B cell (primary cell): ENCODE results near the gene TBC1D2B. TPM values are rescaled to one million over a fixed set of nuclear protein-coding genes. Genes with fewer than 3 reads are reported as not detected.

Experiments used
- ATAC-seq: fragments of 200-7000 bp; cut with Tn5 transposase; one replicate; pipeline ENCODE4 v1.10.0; 2021; ENCODE audit warnings: low read depth, mild to moderate bottlenecking, moderate number of reproducible peaks, moderate library complexity
- CTCF ChIA-PET: fragments of 350-600 bp; sonication (Branson Sonifier 250); formaldehyde crosslinking; loops from one replicate; lab custom pipeline; 2021; ENCODE audit warnings: antibody characterized with exemption, inconsistent platforms; lab: Charles Lee
- POLR2A ChIA-PET: fragments of 350-600 bp; sonication (Branson Sonifier 250); formaldehyde crosslinking; loops from one replicate; lab custom pipeline; 2021; ENCODE audit warnings: antibody characterized with exemption; lab: Charles Lee
- DNase-seq: peaks from one replicate; pipeline ENCODE4 v3.0.0; 2013
- H2AFZ ChIP-seq: 2 replicates; pipeline ENCODE4 v1.6.1; 2012; ENCODE audit warnings: mild to moderate bottlenecking, low read depth, low read length; ENCODE audit not compliant: insufficient read depth, poor library complexity, severe bottlenecking
- H3K27ac ChIP-seq, 2 donors: 1 replicate in 1 of 2; 2 replicates in 1 of 2; pipeline ENCODE4 v1.5.1; 2012 to 2013; ENCODE audit warnings: low read length in 2 of 2, mild to moderate bottlenecking in 2 of 2, moderate library complexity in 1 of 2
- H3K27me3 ChIP-seq, 4 experiments: fragments of 200-600 bp in 1 of 4; sonication (generic) in 1 of 4; replicated peaks in 1 of 4; 1 replicate in 2 of 4; 2 replicates in 2 of 4; pipeline versions ENCODE4 v1.6.1 to v1.7.0; 2013 to 2016; ENCODE audit warnings: low read length in 3 of 4, mild to moderate bottlenecking in 2 of 4, mixed read lengths in 1 of 4, moderate library complexity in 1 of 4; ENCODE audit not compliant: insufficient read depth in 4 of 4, control insufficient read depth in 3 of 4; ENCODE audit errors: control extremely low read depth in 1 of 4
- H3K36me3 ChIP-seq, 2 experiments: replicated peaks in 1 of 2; 1 replicate in 1 of 2; 2 replicates in 1 of 2; pipeline versions ENCODE4 v1.6.1 to v1.7.1; 2013; ENCODE audit warnings: low read length in 1 of 2; ENCODE audit not compliant: insufficient read depth in 2 of 2, control insufficient read depth in 1 of 2; ENCODE audit errors: control extremely low read depth in 1 of 2, extremely low read depth in 1 of 2
- H3K4me1 ChIP-seq, 2 donors: fragments of 200-600 bp in 1 of 2; sonication (generic) in 1 of 2; 1 replicate in 1 of 2; 2 replicates in 1 of 2; pipeline versions ENCODE4 v1.5.1 to v1.6.1; 2013 to 2017; ENCODE audit warnings: low read length in 2 of 2; ENCODE audit not compliant: control insufficient read depth in 2 of 2, insufficient read depth in 2 of 2
- H3K4me2 ChIP-seq: replicated peaks from 2 replicates; pipeline ENCODE3; 2012; ENCODE audit warnings: mild to moderate bottlenecking, low read depth, low read length; ENCODE audit not compliant: poor library complexity, severe bottlenecking
- H3K4me3 ChIP-seq, 5 experiments: fragments of 200-600 bp in 1 of 5; sonication (generic) in 1 of 5; 1 replicate in 3 of 5; 2 replicates in 2 of 5; pipeline versions ENCODE4 v1.5.1 to v1.7.0; 2011 to 2016; ENCODE audit warnings: low read length in 4 of 5, mild to moderate bottlenecking in 4 of 5, low read depth in 2 of 5, control low read depth in 1 of 5, moderate library complexity in 1 of 5; ENCODE audit not compliant: insufficient read depth in 1 of 5; ENCODE audit errors: control extremely low read depth in 1 of 5, extremely low read depth in 1 of 5
- H3K79me2 ChIP-seq: fragments of 200-600 bp; sonication (generic); one replicate; pipeline ENCODE4 v1.6.0; 2016; ENCODE audit warnings: low read length; ENCODE audit not compliant: control insufficient read depth, insufficient read depth
- H3K9ac ChIP-seq: fragments of 200-600 bp; sonication (generic); 2 replicates; pipeline ENCODE4 v1.6.1; 2017; ENCODE audit warnings: mild to moderate bottlenecking, low read length, moderate library complexity
- H3K9me3 ChIP-seq, 3 donors: one replicate each; pipeline versions ENCODE4 v1.6.1 to v1.7.1; 2013; ENCODE audit warnings: low read length in 2 of 3; ENCODE audit not compliant: control insufficient read depth in 2 of 3, insufficient read depth in 1 of 3; ENCODE audit errors: control extremely low read depth in 1 of 3
- H4K20me1 ChIP-seq: 2 replicates; pipeline ENCODE4 v1.6.0; 2012; ENCODE audit warnings: mild to moderate bottlenecking, low read length; ENCODE audit not compliant: insufficient read depth, control insufficient read depth, poor library complexity, severe bottlenecking
- H3K27ac Mint-ChIP-seq: one replicate; pipeline ENCODE4 v1.8.0; 2021; ENCODE audit warnings: mixed read lengths
- H3K27me3 Mint-ChIP-seq: one replicate; pipeline ENCODE4 v1.8.0; 2021; ENCODE audit warnings: mixed read lengths
- H3K4me1 Mint-ChIP-seq: one replicate; pipeline ENCODE4 v1.8.0; 2021; ENCODE audit warnings: mixed read lengths
- H3K4me3 Mint-ChIP-seq: one replicate; pipeline ENCODE4 v1.8.0; 2021; ENCODE audit warnings: mixed read lengths
- H3K9me3 Mint-ChIP-seq: one replicate; pipeline ENCODE4 v1.8.0; 2022; ENCODE audit warnings: mixed read lengths; ENCODE audit not compliant: insufficient read depth
- CTCF ChIP-seq: fragments of 200-600 bp; IDR thresholded peaks from one replicate; pipeline ENCODE4 v1.8.0; 2022; ENCODE audit warnings: antibody characterized with exemption, mild to moderate bottlenecking
- EZH2 ChIP-seq: IDR thresholded peaks from 2 replicates; pipeline ENCODE4 v1.6.1; 2012; ENCODE audit warnings: borderline replicate concordance, low read depth, mild to moderate bottlenecking, moderate library complexity, low read length; ENCODE audit not compliant: insufficient read depth, poor library complexity, severe bottlenecking
- WGBS: methylation state at CpG from one replicate; pipeline ENCODE4 v1.1.5; 2013; ENCODE audit warnings: missing lambda C conversion rate; ENCODE audit not compliant: insufficient coverage; 5-methylcytosine and 5-hydroxymethylcytosine counted together
- intact Hi-C: fragments of 100-400 bp; cut with micrococcal nuclease; formaldehyde crosslinking; loops from one replicate; pipeline ENCODE4 v1.10.0; 2022
- polyA plus RNA-seq: library from polyadenylated mRNA; depleted of rRNA; stranded (reverse); fragments of >200 nt; gene quantifications from 2 replicates; pipeline ENCODE4 v1.2.3, GENCODE V29; 2012
- total RNA-seq, 2 donors: library from RNA; stranded (reverse); fragments of 120-200 nt in 1 of 2; gene quantifications; 1 replicate in 1 of 2; 2 replicates in 1 of 2; pipeline versions ENCODE4 v1.2.3 to v1.2.4, GENCODE V29; 2013 to 2022

TBC1D2B gene
- total and polyA plus RNA-seq, 2 donors (not counting 1 experiment from before 2014, with no cell fraction given) = 8.5 to 26.1 TPM

DNA sequence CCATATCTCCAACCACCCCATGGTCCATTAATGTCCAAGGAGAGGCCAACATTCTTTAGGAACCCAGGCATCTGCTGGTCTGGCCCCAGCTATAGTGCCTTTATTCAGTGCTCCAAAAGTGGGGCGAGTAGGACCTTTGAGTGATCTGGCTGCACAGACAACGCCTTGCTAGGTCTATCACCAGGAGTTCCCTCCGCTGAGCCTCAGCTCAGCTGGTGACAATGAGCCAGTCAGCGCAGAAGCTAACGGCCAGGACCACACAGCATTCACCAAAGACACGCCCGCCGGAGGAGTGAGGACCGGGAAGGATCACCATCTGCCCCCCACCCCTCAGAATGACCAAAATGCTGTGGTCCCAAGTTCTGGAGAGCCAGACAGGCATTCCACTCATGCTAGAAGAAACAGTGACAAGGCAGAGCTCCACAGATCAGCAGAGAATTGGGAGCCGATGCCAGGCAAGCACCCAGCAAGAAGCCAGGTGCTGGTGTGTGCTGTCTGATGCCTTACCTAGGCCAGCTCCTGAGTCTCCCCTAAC lies 19.0 kb downstream of the TBC1D2B start:
- ATAC-seq (no peak), DNase-seq (no peak)
- Mint-ChIP-seq H3K27me3 (no peaks in the 10 kb centered on the region), H3K9me3 (no peaks in the 10 kb centered on the region), H3K4me1 (peaks cover 63% of the 10 kb centered on the region), H3K27ac (peak overlapping the region; percentile 60), H3K4me3 (no peak overlapping the region)
- WGBS = 90% methylated on average over 9 of the region's 10 CpGs
- Histone ChIP-seq H3K79me2 (peaks cover 78% of the 10 kb centered on the region), H3K27me3 (no peaks in the 10 kb centered on the region), H3K36me3 (no peaks in the 10 kb centered on the region), H3K4me1 (peaks cover 54 to 55% of the 10 kb centered on the region in 2 donors), H2AFZ (no peak overlapping the region), H3K4me3 (no peak overlapping the region), H3K27ac (no peak overlapping the region), H3K9me3 (no peaks in the 10 kb centered on the region), H3K9ac (no peak overlapping the region), H4K20me1 (no peaks in the 10 kb centered on the region), H3K4me2 (no peak overlapping the region)
- CTCF ChIA-PET = interaction anchor here (2.0 to 5.0 kb wide), 3 partner anchors 8 to 50 kb away, joined by 5 to 19 read pairs (median 11); no protein-coding TSS in a partner anchor
- intact Hi-C loops = loop anchor here (5.0 kb wide), 1 partner anchor 66 kb away; no protein-coding TSS in a partner anchor
- no peak for TF ChIP-seq CTCF
- no peak for TF ChIP-seq EZH2
- POLR2A ChIA-PET = interaction anchor here (0.9 kb wide), 1 partner anchor 14 kb away, joined by 3 read pairs; no protein-coding TSS in a partner anchor

DNA sequence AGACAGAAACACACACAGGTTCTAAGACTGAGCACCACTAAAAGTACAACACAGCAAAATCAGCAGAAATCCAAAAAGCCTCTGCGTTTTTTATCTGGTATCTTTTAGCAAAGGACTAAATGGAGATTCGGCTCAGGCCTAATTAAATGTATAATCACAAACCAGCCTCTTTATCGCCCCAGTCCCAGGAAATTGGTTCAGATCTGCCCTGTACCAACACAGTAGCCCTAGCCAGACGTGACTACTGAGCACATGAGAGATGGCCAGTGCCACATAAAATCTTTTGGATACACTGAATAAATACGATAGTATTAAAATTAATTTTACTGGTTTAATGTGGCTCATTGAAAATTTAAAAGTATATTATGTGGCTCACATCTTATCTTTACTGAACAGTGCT lies 19.7 kb downstream of the TBC1D2B start:
- POLR2A ChIA-PET = no interaction called here

More for the DNA sequence above, 19.7 kb downstream of the TBC1D2B start:
- WGBS = no CpG with 5 or more reads among the region's 5 CpGs
- peaks cover 76% of the 10 kb centered on the region for H3K79me2 ChIP-seq
- Mint-ChIP-seq H3K9me3 (no peaks in the 10 kb centered on the region), H3K4me1 (peaks cover 65% of the 10 kb centered on the region), H3K27me3 (no peaks in the 10 kb centered on the region), H3K27ac (no peak overlapping the region), H3K4me3 (no peak overlapping the region)
- no peak for ATAC-seq
- peak overlapping the region in 1 of 2 donors; percentile 79 for H3K27ac ChIP-seq
- CTCF ChIA-PET = interaction anchor here (0.9 to 5.0 kb wide), 3 partner anchors 7 to 1976 kb away, joined by 4 to 19 read pairs (median 11); no protein-coding TSS in a partner anchor
- H3K4me3 ChIP-seq = no peak overlapping the region
- H3K27me3 ChIP-seq = no peaks in the 10 kb centered on the region
- TF ChIP-seq EZH2 = no peak
- no peak for TF ChIP-seq CTCF
- no peak for DNase-seq
- peaks cover 54 to 55% of the 10 kb centered on the region in 2 donors for H3K4me1 ChIP-seq
- H3K36me3 ChIP-seq = no peaks in the 10 kb centered on the region
- H3K4me2 ChIP-seq = peak overlapping the region; percentile 11
- no peak overlapping the region for H3K9ac ChIP-seq
- no peak overlapping the region for H2AFZ ChIP-seq
- intact Hi-C loops = loop anchor here (2.0 to 5.0 kb wide), 2 partner anchors 19 to 66 kb away; partner anchors contain the start of gene TBC1D2B
- H4K20me1 ChIP-seq = no peaks in the 10 kb centered on the region
- no peaks in the 10 kb centered on the region for H3K9me3 ChIP-seq
